H9 (cell line): ENCODE data around the gene CABCOCO1. TPM values are rescaled to one million over a fixed set of nuclear protein-coding genes. Genes with fewer than 3 reads are reported as not detected.

Experiments used
- DNase-seq: peaks from one replicate; pipeline ENCODE4 v3.0.0-alpha.2; 2017
- H2AFZ ChIP-seq: one replicate; pipeline ENCODE4 v1.6.1; 2013; ENCODE audit warnings: mild to moderate bottlenecking, low read length, control low read depth, moderate library complexity
- H2AK5ac ChIP-seq: 2 replicates; pipeline ENCODE4 v1.6.1; 2013; ENCODE audit warnings: low read length, control low read depth, mixed read lengths; ENCODE audit not compliant: insufficient read length
- H2BK120ac ChIP-seq: one replicate; pipeline ENCODE4 v1.6.1; 2013; ENCODE audit warnings: low read depth, mild to moderate bottlenecking, low read length, control low read depth, inconsistent platforms; ENCODE audit not compliant: poor library complexity, severe bottlenecking
- H2BK12ac ChIP-seq: 2 replicates; pipeline ENCODE4 v1.6.1; 2013; ENCODE audit warnings: low read length, control low read depth, mixed read lengths, low read depth; ENCODE audit not compliant: insufficient read length
- H2BK15ac ChIP-seq: 2 replicates; pipeline ENCODE4 v1.6.1; 2013; ENCODE audit warnings: low read depth, low read length, control low read depth
- H2BK20ac ChIP-seq: one replicate; pipeline ENCODE4 v1.6.1; 2013; ENCODE audit warnings: low read depth, mild to moderate bottlenecking, low read length, control low read depth, inconsistent platforms; ENCODE audit not compliant: poor library complexity, severe bottlenecking
- H2BK5ac ChIP-seq: 2 replicates; pipeline ENCODE4 v1.6.1; 2013; ENCODE audit warnings: low read length, control low read depth, mixed read lengths; ENCODE audit not compliant: insufficient read length
- H3K14ac ChIP-seq: 2 replicates; pipeline ENCODE4 v1.6.1; 2013; ENCODE audit warnings: low read length, control low read depth; ENCODE audit not compliant: insufficient read depth
- H3K18ac ChIP-seq: 2 replicates; pipeline ENCODE4 v1.6.1; 2013; ENCODE audit warnings: low read depth, mild to moderate bottlenecking, mixed read lengths, low read length, control low read depth; ENCODE audit not compliant: insufficient read length
- H3K23ac ChIP-seq: 2 replicates; pipeline ENCODE4 v1.6.1; 2013; ENCODE audit warnings: low read length, control low read depth, mixed read lengths, low read depth; ENCODE audit not compliant: insufficient read length
- H3K23me2 ChIP-seq: 2 replicates; pipeline ENCODE4 v1.6.1; 2013; ENCODE audit warnings: low read depth, mild to moderate bottlenecking, mixed read lengths, low read length, control low read depth; ENCODE audit not compliant: insufficient read length, poor library complexity, severe bottlenecking
- H3K27ac ChIP-seq: 2 replicates; pipeline ENCODE4 v1.5.1; 2013; ENCODE audit warnings: low read length, control low read depth, mixed read lengths, low read depth; ENCODE audit not compliant: insufficient read length
- H3K27me3 ChIP-seq: 2 replicates; pipeline ENCODE4 v1.6.1; 2013; ENCODE audit warnings: low read length, control low read depth, inconsistent platforms; ENCODE audit not compliant: insufficient read depth
- H3K4ac ChIP-seq: 2 replicates; pipeline ENCODE4 v1.6.1; 2013; ENCODE audit warnings: low read depth, mild to moderate bottlenecking, control low read depth, inconsistent platforms, low read length, moderate library complexity
- H3K4me1 ChIP-seq: 2 replicates; pipeline ENCODE4 v1.6.1; 2013; ENCODE audit warnings: low read length, control low read depth, inconsistent platforms; ENCODE audit not compliant: insufficient read depth
- H3K4me2 ChIP-seq: 2 replicates; pipeline ENCODE4 v1.6.1; 2013; ENCODE audit warnings: low read length, control low read depth, mixed read lengths; ENCODE audit not compliant: insufficient read length, insufficient read depth
- H3K56ac ChIP-seq: 2 replicates; pipeline ENCODE4 v1.6.1; 2013; ENCODE audit warnings: low read depth, mild to moderate bottlenecking, mixed read lengths, low read length, control low read depth; ENCODE audit not compliant: insufficient read length
- H3K79me1 ChIP-seq: 2 replicates; pipeline ENCODE4 v1.6.1; 2013; ENCODE audit warnings: low read depth, mild to moderate bottlenecking, moderate library complexity, low read length, control low read depth, inconsistent platforms; ENCODE audit not compliant: insufficient read depth, poor library complexity, severe bottlenecking
- H3K79me2 ChIP-seq: 2 replicates; pipeline ENCODE4 v1.6.1; 2013; ENCODE audit warnings: low read length, control low read depth, inconsistent platforms; ENCODE audit not compliant: insufficient read depth
- H3K9ac ChIP-seq: 2 replicates; pipeline ENCODE4 v1.6.1; 2013; ENCODE audit warnings: low read length, control low read depth, mixed read lengths; ENCODE audit not compliant: insufficient read length; ENCODE audit errors: extremely low read depth
- H3K9me3 ChIP-seq: one replicate; pipeline ENCODE4 v1.6.1; 2013; ENCODE audit warnings: low read depth, low read length, inconsistent platforms; ENCODE audit not compliant: control insufficient read depth
- H3T11ph ChIP-seq: one replicate; pipeline ENCODE4 v1.6.1; 2013; ENCODE audit warnings: mild to moderate bottlenecking, low read length, control low read depth, inconsistent platforms
- H4K20me1 ChIP-seq: one replicate; pipeline ENCODE4 v1.6.1; 2013; ENCODE audit not compliant: control insufficient read depth, insufficient read length, insufficient read depth
- H4K5ac ChIP-seq: 2 replicates; pipeline ENCODE4 v1.6.1; 2013; ENCODE audit warnings: low read depth, mild to moderate bottlenecking, mixed read lengths, low read length, control low read depth; ENCODE audit not compliant: insufficient read length
- H4K8ac ChIP-seq: replicated peaks from 2 replicates; pipeline ENCODE4 v1.6.1; 2013; ENCODE audit warnings: low read length, control low read depth, mixed read lengths, low read depth; ENCODE audit not compliant: insufficient read length
- H4K91ac ChIP-seq: 2 replicates; pipeline ENCODE4 v1.6.1; 2013; ENCODE audit warnings: low read depth, mild to moderate bottlenecking, moderate library complexity, mixed read lengths, low read length, control low read depth; ENCODE audit not compliant: insufficient read length
- H3K27ac Mint-ChIP-seq, 3 experiments: 2 replicates in 2 of 3; 3 replicates in 1 of 3; pipeline ENCODE4 v1.8.0; 2020 to 2021; ENCODE audit warnings: mixed read lengths in 3 of 3, mild to moderate bottlenecking in 1 of 3, moderate library complexity in 1 of 3
- H3K27me3 Mint-ChIP-seq: 2 replicates; pipeline ENCODE4 v1.8.0; 2021; ENCODE audit warnings: low read depth, mild to moderate bottlenecking, moderate library complexity, mixed read lengths
- H3K36me3 Mint-ChIP-seq, 3 experiments: 2 replicates in 2 of 3; 3 replicates in 1 of 3; pipeline ENCODE4 v1.8.0; 2020 to 2021; ENCODE audit warnings: low read depth in 3 of 3, mixed read lengths in 3 of 3; ENCODE audit not compliant: insufficient read depth in 1 of 3
- H3K4me1 Mint-ChIP-seq, 2 experiments: 2 replicates each; pipeline ENCODE4 v1.8.0; 2020; ENCODE audit warnings: mixed read lengths in 2 of 2
- H3K4me3 Mint-ChIP-seq, 2 experiments: 2 replicates in 1 of 2; 3 replicates in 1 of 2; pipeline ENCODE4 v1.8.0; 2020 to 2021; ENCODE audit warnings: mild to moderate bottlenecking in 2 of 2, mixed read lengths in 2 of 2, moderate library complexity in 1 of 2
- H3K9me3 Mint-ChIP-seq, 2 experiments: 2 replicates in 1 of 2; 3 replicates in 1 of 2; pipeline ENCODE4 v1.8.0; 2020; ENCODE audit warnings: mild to moderate bottlenecking in 2 of 2, mixed read lengths in 2 of 2, moderate library complexity in 1 of 2
- CTCF ChIP-seq: fragments of 200-600 bp; sonication (generic); conservative IDR thresholded peaks from 3 replicates; pipeline ENCODE4 v1.8.0; 2021; ENCODE audit warnings: antibody characterized with exemption, mild to moderate bottlenecking
- WGBS: extraction: QIAGEN DNeasy Blood & Tissue Kit; methylation state at CpG from one replicate; pipeline ENCODE4 v1.1.7; 2013; ENCODE audit warnings: missing lambda C conversion rate, low lambda C conversion rate, mixed read lengths; ENCODE audit not compliant: insufficient read length; ENCODE audit errors: extremely low coverage; 5-methylcytosine and 5-hydroxymethylcytosine counted together
- total RNA-seq: library from RNA; stranded (reverse); gene quantifications from 2 replicates; pipeline ENCODE4 v1.2.1, GENCODE V29; 2021

The CABCOCO1 gene
- total RNA-seq, 1 experiment from 2014 or later, result not detected

- Histone ChIP-seq H3K14ac (no peak overlapping the region), H3K27ac (no peak overlapping the region), H4K20me1 (no peaks in the 10 kb centered on the region), H3K27me3 (no peaks in the 10 kb centered on the region), H3K18ac (no peak overlapping the region), H3K4me1 (no peaks in the 10 kb centered on the region; the same call in 1 of the 2 replicates), H3K23ac (no peak overlapping the region), H2BK5ac (no peak overlapping the region), H3K79me1 (no peaks in the 10 kb centered on the region), H4K5ac (no peak overlapping the region), H2BK15ac (no peak overlapping the region), H3K79me2 (no peaks in the 10 kb centered on the region), H2AFZ (no peak overlapping the region), H2BK12ac (no peak overlapping the region), H3K9me3 (no peaks in the 10 kb centered on the region), H2AK5ac (no peak overlapping the region), H4K8ac (no peak overlapping the region), H3K4me2 (no peak overlapping the region), H4K91ac (no peak overlapping the region), H3K23me2 (no peaks in the 10 kb centered on the region), H3K9ac (no peak overlapping the region), H3K56ac (no peak overlapping the region), H3T11ph (no peak overlapping the region), H2BK20ac (no peak overlapping the region), H3K4ac (no peak overlapping the region), H2BK120ac (no peak overlapping the region)
- Mint-ChIP-seq H3K36me3 (no peaks in the 10 kb centered on the region), H3K9me3 (no peaks in the 10 kb centered on the region), H3K27ac (no peak overlapping the region; a peak in 2 of 7 replicates), H3K4me3 (no peak overlapping the region), H3K27me3 (no peaks in the 10 kb centered on the region), H3K4me1 (peaks cover 18 to 23% of the 10 kb centered on the region in 2 experiments)
- no CpG with 5 or more reads among the region's 3 CpGs for WGBS
- no peak for TF ChIP-seq CTCF
- DNase-seq, result no peak
Observed at GRCh38 chr10:61758433-61758832, 95.7 kb downstream of the CABCOCO1 start.
